ENCODE data around the gene MED9.

Gene MED9

DNA sequence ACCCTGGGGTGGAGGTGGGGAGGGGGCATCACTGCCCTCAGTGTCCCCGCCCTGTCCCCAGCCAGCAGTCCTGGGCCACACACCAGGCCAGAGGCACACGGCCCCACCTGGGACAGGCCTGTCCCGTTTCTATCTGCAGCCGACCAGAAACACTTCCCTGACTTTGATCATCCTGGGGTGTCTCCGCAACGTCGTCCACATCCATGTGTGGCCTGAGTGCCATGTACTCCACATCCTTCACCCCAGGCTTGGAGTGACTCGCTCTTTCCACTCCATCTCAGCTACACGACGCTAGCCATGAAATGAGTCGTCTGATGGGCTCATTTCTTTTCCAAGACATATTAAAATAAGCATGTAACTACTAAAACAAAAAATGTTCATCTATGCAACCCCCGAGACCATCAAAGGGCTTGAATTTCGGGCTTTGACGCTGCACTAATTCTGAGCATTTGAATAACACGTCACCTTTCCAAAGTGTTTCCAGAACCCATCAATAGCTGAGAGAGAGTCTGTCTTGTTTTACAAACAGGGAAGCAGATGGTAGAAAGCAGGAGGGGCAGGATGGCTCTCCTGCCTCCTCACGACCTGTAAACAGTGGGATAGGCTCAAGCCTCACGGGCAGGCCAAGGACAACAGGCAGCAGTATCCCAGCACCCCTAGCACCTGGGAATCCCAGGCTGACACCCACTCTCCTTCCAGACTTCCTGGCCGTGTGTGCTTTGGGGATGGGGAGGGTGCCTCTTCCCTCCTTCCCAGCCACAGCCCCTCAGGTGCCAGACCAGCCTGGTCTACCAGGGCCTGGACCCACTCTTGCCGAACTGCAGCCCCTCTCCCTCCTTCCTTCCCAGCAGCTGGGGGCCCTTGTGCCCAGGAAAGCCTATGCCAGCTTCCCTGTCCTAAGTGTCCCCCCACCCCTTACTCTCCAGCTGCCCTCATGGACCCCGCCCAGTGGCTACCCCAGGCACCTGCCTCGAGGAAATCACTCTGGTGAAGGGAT lies 39.4 kb downstream of the MED9 start:
- no peak overlapping the region for H3K18ac ChIP-seq (ENCODE audit: low read length)
- no peak overlapping the region for H3K4me3 ChIP-seq (ENCODE audit: low read length in 2 of 2)
- WGBS, 2 donors (ENCODE audit: extremely low coverage in 2 of 2, insufficient read length in 2 of 2, insufficient replicate concordance in 1 of 2): no CpG with 5 or more reads among the region's 21 CpGs
- DNase-seq (ENCODE audit: low spot score): no peak
- no peak overlapping the region for H2BK5ac ChIP-seq (ENCODE audit: low read length)
- no peak overlapping the region for H2AK5ac ChIP-seq (ENCODE audit: low read depth, low read length)
- no peak overlapping the region for H2BK15ac ChIP-seq (ENCODE audit: low read length)
- no peak overlapping the region for H2BK12ac ChIP-seq (ENCODE audit: low read length)
- H3K4ac ChIP-seq (ENCODE audit: low read length): no peak overlapping the region
- no peaks in the 10 kb centered on the region for H3K36me3 ChIP-seq (replicated peaks in 1 of 2; ENCODE audit: control insufficient read depth in 2 of 2, insufficient read depth in 2 of 2, low read length in 2 of 2)
- H2BK120ac ChIP-seq (ENCODE audit: low read depth, low read length): no peak overlapping the region
- no peak overlapping the region for H3K23ac ChIP-seq (ENCODE audit: low read depth, low read length, poor library complexity)
- H3K27ac ChIP-seq (replicated peaks; ENCODE audit: low read length): no peak overlapping the region
- H4K91ac ChIP-seq (ENCODE audit: low read depth, low read length, poor library complexity): no peak overlapping the region
- H3K9me3 ChIP-seq (replicated peaks in 1 of 2; ENCODE audit: control insufficient read depth in 2 of 2, insufficient read depth in 1 of 2, low read depth in 1 of 2, low read length in 2 of 2): no peaks in the 10 kb centered on the region
- peaks cover 3 to 14% of the 10 kb centered on the region in 2 donors for H3K4me1 ChIP-seq (ENCODE audit: control insufficient read depth in 2 of 2, insufficient read depth in 1 of 2, low read depth in 1 of 2, low read length in 2 of 2)
- H3K27me3 ChIP-seq (ENCODE audit: control insufficient read depth in 3 of 3, insufficient read depth in 3 of 3, low read depth in 1 of 3, low read length in 3 of 3): no peaks in the 10 kb centered on the region
- no peak overlapping the region for H3K4me2 ChIP-seq (ENCODE audit: insufficient read depth, low read length, poor library complexity, severe bottlenecking)
- H3K14ac ChIP-seq (ENCODE audit: low read length): no peak overlapping the region
- H4K8ac ChIP-seq (ENCODE audit: low read depth, low read length): no peak overlapping the region
- no peak overlapping the region for H3K9ac ChIP-seq (ENCODE audit: low read depth, low read length, poor library complexity)
- no peak overlapping the region for H2AFZ ChIP-seq (ENCODE audit: low read length)
- H3K79me1 ChIP-seq (ENCODE audit: low read depth, low read length): no peaks in the 10 kb centered on the region

DNA sequence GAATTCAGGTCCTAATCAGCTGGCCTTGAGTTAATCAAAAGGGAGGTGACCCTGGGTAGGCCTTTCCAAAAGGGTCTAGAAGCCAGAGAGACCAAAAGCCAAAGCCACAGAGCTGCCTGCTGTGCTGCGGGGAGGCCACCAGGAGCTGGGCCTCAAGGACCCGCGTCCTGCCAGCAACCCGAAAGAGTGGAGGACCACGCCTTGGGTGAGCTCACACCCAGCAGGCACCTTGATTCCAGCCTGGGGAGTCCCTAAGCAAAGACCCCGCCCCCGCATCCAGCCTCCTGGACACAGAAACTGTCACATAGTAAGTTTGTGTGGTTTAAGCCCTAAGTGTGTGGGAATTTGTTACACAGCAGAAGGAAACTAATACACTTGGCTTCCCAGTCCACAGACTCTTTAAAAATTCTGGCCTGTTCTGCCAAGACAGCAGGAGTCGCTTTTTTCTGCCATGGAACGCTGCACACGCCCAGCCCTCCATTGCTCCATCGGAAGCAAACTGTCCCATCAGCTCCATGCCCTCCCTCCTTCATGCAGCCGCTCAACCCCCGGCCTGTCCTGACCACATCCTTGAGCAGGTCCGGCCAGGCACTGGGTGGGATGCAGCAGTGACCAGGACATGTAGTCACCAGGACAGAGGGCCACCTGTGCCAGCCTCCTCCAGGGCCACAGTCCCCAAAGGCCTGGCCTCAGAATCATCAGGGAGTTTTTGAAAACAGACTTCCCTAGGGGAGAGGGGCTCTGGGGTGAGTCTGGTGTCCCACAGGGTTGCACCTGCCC lies 40.3 kb downstream of the MED9 start:
- Histone ChIP-seq H3K9ac (ENCODE audit: low read depth, low read length, poor library complexity) (no peak overlapping the region), H2BK120ac (ENCODE audit: low read depth, low read length) (no peak overlapping the region), H2AFZ (ENCODE audit: low read length) (no peak overlapping the region), H2BK15ac (ENCODE audit: low read length) (no peak overlapping the region), H3K18ac (ENCODE audit: low read length) (peak overlapping the region; percentile 29), H2BK5ac (ENCODE audit: low read length) (no peak overlapping the region), H3K23ac (ENCODE audit: low read depth, low read length, poor library complexity) (no peak overlapping the region), H3K79me1 (ENCODE audit: low read depth, low read length) (no peaks in the 10 kb centered on the region), H3K14ac (ENCODE audit: low read length) (peak overlapping the region; percentile 57), H3K27ac (replicated peaks; ENCODE audit: low read length) (no peak overlapping the region), H3K4me3 (ENCODE audit: low read length in 2 of 2) (no peak overlapping the region), H3K4me1 (ENCODE audit: control insufficient read depth in 2 of 2, insufficient read depth in 1 of 2, low read depth in 1 of 2, low read length in 2 of 2) (peaks cover 3 to 14% of the 10 kb centered on the region in 2 donors), H3K27me3 (ENCODE audit: control insufficient read depth in 3 of 3, insufficient read depth in 3 of 3, low read depth in 1 of 3, low read length in 3 of 3) (no peaks in the 10 kb centered on the region), H3K4ac (ENCODE audit: low read length) (no peak overlapping the region), H3K9me3 (replicated peaks in 1 of 2; ENCODE audit: control insufficient read depth in 2 of 2, insufficient read depth in 1 of 2, low read depth in 1 of 2, low read length in 2 of 2) (no peaks in the 10 kb centered on the region), H4K91ac (ENCODE audit: low read depth, low read length, poor library complexity) (no peak overlapping the region), H3K4me2 (ENCODE audit: insufficient read depth, low read length, poor library complexity, severe bottlenecking) (no peak overlapping the region), H4K8ac (ENCODE audit: low read depth, low read length) (no peak overlapping the region), H2BK12ac (ENCODE audit: low read length) (no peak overlapping the region), H3K36me3 (replicated peaks in 1 of 2; ENCODE audit: control insufficient read depth in 2 of 2, insufficient read depth in 2 of 2, low read length in 2 of 2) (no peaks in the 10 kb centered on the region), H2AK5ac (ENCODE audit: low read depth, low read length) (peak overlapping the region; percentile 14)
- WGBS, 2 donors (ENCODE audit: extremely low coverage in 2 of 2, insufficient read length in 2 of 2, insufficient replicate concordance in 1 of 2): no CpG with 5 or more reads among the region's 14 CpGs
- DNase-seq (ENCODE audit: low spot score): no peak

DNA sequence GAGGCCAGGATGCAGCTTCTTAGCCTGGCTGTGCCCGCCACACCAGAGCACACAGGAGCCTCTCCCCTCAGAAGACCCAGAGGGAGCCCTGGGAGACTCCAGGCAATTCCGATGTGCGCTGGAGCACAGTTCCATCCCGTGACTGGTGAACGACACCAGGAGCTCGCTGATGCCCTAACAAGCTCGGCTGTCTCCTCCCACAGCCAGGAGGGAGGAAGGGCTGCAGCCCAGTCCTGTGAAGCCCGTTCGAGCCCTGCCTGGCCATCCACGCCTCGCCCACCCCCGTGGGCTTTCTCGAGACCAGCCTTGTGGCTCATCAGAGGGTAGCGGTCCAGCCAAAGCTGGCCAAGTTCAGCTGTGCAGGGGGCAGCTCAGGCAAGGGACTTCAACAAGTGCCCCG lies 41.2 kb downstream of the MED9 start:
- DNase-seq (ENCODE audit: low spot score): no peak
- H4K91ac ChIP-seq (ENCODE audit: low read depth, low read length, poor library complexity): no peak overlapping the region
- no peaks in the 10 kb centered on the region for H3K27me3 ChIP-seq (ENCODE audit: control insufficient read depth in 3 of 3, insufficient read depth in 3 of 3, low read depth in 1 of 3, low read length in 3 of 3)
- no CpG with 5 or more reads among the region's 15 CpGs for WGBS, 2 donors (ENCODE audit: extremely low coverage in 2 of 2, insufficient read length in 2 of 2, insufficient replicate concordance in 1 of 2)
- peak overlapping the region; percentile 27 for H3K14ac ChIP-seq (ENCODE audit: low read length)
- no peak overlapping the region for H3K9ac ChIP-seq (ENCODE audit: low read depth, low read length, poor library complexity)
- peak overlapping the region; percentile 17 for H2AK5ac ChIP-seq (ENCODE audit: low read depth, low read length)
- H3K9me3 ChIP-seq (replicated peaks in 1 of 2; ENCODE audit: control insufficient read depth in 2 of 2, insufficient read depth in 1 of 2, low read depth in 1 of 2, low read length in 2 of 2): no peaks in the 10 kb centered on the region
- peak overlapping the region; percentile 71 for H3K18ac ChIP-seq (ENCODE audit: low read length)
- H3K27ac ChIP-seq (replicated peaks; ENCODE audit: low read length): no peak overlapping the region
- no peak overlapping the region for H3K4me2 ChIP-seq (ENCODE audit: insufficient read depth, low read length, poor library complexity, severe bottlenecking)
- no peak overlapping the region for H4K8ac ChIP-seq (ENCODE audit: low read depth, low read length)
- no peak overlapping the region for H2BK15ac ChIP-seq (ENCODE audit: low read length)
- H3K23ac ChIP-seq (ENCODE audit: low read depth, low read length, poor library complexity): no peak overlapping the region
- H3K36me3 ChIP-seq (replicated peaks in 1 of 2; ENCODE audit: control insufficient read depth in 2 of 2, insufficient read depth in 2 of 2, low read length in 2 of 2): no peaks in the 10 kb centered on the region
- no peak overlapping the region for H2BK120ac ChIP-seq (ENCODE audit: low read depth, low read length)
- no peak overlapping the region for H2BK5ac ChIP-seq (ENCODE audit: low read length)
- H2AFZ ChIP-seq (ENCODE audit: low read length): no peak overlapping the region
- H3K4ac ChIP-seq (ENCODE audit: low read length): no peak overlapping the region
- no peaks in the 10 kb centered on the region for H3K79me1 ChIP-seq (ENCODE audit: low read depth, low read length)
- no peak overlapping the region for H3K4me3 ChIP-seq (ENCODE audit: low read length in 2 of 2)
- H2BK12ac ChIP-seq (ENCODE audit: low read length): peak overlapping the region; percentile 52
- H3K4me1 ChIP-seq (ENCODE audit: control insufficient read depth in 2 of 2, insufficient read depth in 1 of 2, low read depth in 1 of 2, low read length in 2 of 2): peaks cover 3 to 14% of the 10 kb centered on the region in 2 donors

DNA sequence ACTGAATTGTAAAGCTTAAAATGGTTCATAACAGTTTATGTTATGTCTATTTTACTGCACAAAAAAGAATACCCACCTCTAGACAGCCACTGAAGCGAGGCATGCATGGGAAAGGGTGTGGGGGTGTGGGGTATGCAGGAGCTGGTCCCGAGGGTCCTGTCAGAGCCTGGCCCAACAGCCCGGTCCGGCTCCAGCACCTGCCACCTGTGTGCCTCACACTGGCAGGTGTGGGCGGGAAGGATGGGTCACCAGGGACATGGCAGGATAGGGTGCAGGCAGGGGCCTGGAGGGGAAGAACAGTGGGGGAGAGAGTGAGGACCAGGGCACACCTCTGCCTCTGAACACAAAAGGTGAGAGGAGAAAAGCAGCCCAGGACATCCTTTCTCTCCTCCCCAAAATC lies 42.2 kb downstream of the MED9 start:
- DNase-seq (ENCODE audit: low spot score): no peak
- Histone ChIP-seq H2BK120ac (ENCODE audit: low read depth, low read length) (no peak overlapping the region), H3K9me3 (replicated peaks in 1 of 2; ENCODE audit: control insufficient read depth in 2 of 2, insufficient read depth in 1 of 2, low read depth in 1 of 2, low read length in 2 of 2) (peaks cover 2% of the 10 kb centered on the region in 2 donors), H2AK5ac (ENCODE audit: low read depth, low read length) (no peak overlapping the region), H3K36me3 (replicated peaks in 1 of 2; ENCODE audit: control insufficient read depth in 2 of 2, insufficient read depth in 2 of 2, low read length in 2 of 2) (no peaks in the 10 kb centered on the region), H3K4me3 (ENCODE audit: low read length in 2 of 2) (no peak overlapping the region), H2BK5ac (ENCODE audit: low read length) (no peak overlapping the region), H2AFZ (ENCODE audit: low read length) (no peak overlapping the region), H2BK15ac (ENCODE audit: low read length) (no peak overlapping the region), H3K9ac (ENCODE audit: low read depth, low read length, poor library complexity) (no peak overlapping the region), H2BK12ac (ENCODE audit: low read length) (no peak overlapping the region), H4K8ac (ENCODE audit: low read depth, low read length) (no peak overlapping the region), H3K4me2 (ENCODE audit: insufficient read depth, low read length, poor library complexity, severe bottlenecking) (no peak overlapping the region), H3K14ac (ENCODE audit: low read length) (peak overlapping the region; percentile 87), H3K18ac (ENCODE audit: low read length) (peak overlapping the region; percentile 72), H3K79me1 (ENCODE audit: low read depth, low read length) (peaks cover under 1% of the 10 kb centered on the region), H3K27me3 (ENCODE audit: control insufficient read depth in 3 of 3, insufficient read depth in 3 of 3, low read depth in 1 of 3, low read length in 3 of 3) (no peaks in the 10 kb centered on the region), H3K4me1 (ENCODE audit: control insufficient read depth in 2 of 2, insufficient read depth in 1 of 2, low read depth in 1 of 2, low read length in 2 of 2) (peaks cover 7 to 17% of the 10 kb centered on the region in 2 donors), H3K23ac (ENCODE audit: low read depth, low read length, poor library complexity) (no peak overlapping the region), H4K91ac (ENCODE audit: low read depth, low read length, poor library complexity) (no peak overlapping the region), H3K4ac (ENCODE audit: low read length) (no peak overlapping the region), H3K27ac (replicated peaks; ENCODE audit: low read length) (no peak overlapping the region)
- WGBS, 2 donors (ENCODE audit: extremely low coverage in 2 of 2, insufficient read length in 2 of 2, insufficient replicate concordance in 1 of 2): no CpG with 5 or more reads among the region's 5 CpGs
